GM12872 (cell line): ENCODE results near the gene FBN1.

Source experiments
- TF ChIP-seq, protein P1 (sequence below): IDR thresholded peaks from 3 replicates; pipeline ENCODE4 v1.5.1; 2011; ENCODE audit warnings: low read depth, mild to moderate bottlenecking, low read length, moderate library complexity; ENCODE audit not compliant: insufficient read depth

Gene FBN1

DNA sequence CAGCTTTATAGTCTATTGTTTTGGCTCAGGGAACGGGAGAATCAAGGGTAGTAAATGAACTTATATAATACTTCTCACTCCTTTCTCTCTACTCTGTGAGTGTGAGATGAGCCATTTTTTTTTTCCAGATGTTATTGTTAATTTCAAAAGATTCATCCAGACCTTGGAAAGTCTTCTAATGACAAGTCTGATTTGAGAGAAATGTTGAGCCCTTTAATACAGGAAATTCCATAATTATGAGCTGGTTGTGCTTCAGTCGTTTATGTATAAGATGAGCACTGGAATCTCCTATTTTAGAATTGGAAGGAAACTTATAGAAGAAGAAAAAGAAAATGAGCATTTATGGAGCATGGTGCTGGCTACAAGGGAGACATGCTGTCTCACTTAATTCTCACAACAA is 92.0 kb downstream of the FBN1 start:
- TF ChIP-seq, protein P1, sequence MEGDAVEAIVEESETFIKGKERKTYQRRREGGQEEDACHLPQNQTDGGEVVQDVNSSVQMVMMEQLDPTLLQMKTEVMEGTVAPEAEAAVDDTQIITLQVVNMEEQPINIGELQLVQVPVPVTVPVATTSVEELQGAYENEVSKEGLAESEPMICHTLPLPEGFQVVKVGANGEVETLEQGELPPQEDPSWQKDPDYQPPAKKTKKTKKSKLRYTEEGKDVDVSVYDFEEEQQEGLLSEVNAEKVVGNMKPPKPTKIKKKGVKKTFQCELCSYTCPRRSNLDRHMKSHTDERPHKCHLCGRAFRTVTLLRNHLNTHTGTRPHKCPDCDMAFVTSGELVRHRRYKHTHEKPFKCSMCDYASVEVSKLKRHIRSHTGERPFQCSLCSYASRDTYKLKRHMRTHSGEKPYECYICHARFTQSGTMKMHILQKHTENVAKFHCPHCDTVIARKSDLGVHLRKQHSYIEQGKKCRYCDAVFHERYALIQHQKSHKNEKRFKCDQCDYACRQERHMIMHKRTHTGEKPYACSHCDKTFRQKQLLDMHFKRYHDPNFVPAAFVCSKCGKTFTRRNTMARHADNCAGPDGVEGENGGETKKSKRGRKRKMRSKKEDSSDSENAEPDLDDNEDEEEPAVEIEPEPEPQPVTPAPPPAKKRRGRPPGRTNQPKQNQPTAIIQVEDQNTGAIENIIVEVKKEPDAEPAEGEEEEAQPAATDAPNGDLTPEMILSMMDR = no peak

DNA sequence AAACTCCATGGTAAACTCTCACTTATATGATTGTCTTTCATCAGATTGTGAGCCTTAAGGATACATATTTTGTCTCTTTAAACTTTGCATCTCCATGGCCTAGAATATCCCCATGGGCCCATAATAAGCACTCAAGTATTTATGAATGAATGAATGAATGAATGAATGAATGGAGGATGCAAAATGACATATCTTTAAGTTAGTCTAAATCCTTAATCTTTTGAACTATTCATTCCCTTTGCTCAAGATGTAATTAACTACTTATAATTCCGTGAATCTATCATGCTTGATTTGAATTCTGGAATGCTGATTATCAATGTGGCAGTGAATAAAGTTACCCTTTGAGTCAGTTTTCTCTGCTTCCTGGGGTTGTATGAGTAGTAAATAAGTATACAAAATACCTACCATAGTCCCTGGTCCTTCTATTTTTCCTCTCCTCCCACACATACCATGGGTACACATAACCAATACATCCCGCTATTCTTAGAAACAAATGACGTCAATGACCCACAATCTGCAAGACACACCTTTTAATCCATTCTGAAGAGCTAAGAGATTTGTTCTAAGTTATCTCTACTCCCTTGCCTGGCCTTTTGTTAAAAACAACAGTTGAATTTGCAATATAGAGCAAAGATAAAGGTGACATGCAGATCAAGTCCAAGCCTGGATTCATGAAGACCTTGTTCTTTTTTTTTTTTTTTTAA is 94.5 kb downstream of the FBN1 start:
- TF ChIP-seq, protein P1 = no peak

DNA sequence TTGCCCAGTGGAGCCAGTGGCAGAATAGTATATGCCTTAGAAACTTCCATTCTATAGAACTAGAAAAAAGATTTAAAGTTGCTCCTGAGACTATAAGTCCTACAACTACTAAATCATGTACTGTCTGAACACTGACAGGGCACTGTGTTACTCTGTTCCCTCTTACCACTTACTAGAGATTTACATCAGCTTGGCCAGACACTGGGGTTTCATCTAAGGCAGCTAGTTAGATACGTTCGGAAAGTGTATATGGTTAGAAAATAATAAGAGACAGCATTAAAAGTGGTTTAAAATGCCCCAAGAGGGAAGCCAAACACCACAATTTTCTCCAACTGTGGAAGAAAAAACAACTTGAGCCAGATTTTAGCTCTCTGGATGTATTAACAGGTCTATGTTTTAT is 97.1 kb downstream of the FBN1 start:
- TF ChIP-seq, protein P1 = no peak

DNA sequence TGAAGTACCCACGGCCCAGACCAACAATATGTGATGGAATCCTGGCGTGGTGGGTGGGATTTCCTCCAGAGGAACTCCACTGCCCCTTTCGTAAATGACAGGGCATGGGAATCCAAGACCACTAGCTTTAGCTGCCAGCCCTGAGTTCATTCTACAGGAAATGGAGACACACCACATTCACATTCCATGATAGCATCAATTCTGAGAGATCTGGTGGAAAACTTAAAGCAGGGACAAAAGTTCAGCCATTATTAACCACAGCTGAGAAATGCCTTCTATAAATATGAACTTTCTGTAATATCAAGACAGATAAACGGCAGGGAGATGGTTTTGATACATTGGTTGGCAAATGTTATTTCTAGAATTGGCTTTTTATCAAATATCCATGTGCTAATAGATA is 98.2 kb downstream of the FBN1 start:
- TF ChIP-seq, protein P1 = no peak

- TF ChIP-seq, protein P1 = no peak
These were observed 99.2 kb downstream of the FBN1 start for GRCh38 chr15:48546296-48546695.

DNA sequence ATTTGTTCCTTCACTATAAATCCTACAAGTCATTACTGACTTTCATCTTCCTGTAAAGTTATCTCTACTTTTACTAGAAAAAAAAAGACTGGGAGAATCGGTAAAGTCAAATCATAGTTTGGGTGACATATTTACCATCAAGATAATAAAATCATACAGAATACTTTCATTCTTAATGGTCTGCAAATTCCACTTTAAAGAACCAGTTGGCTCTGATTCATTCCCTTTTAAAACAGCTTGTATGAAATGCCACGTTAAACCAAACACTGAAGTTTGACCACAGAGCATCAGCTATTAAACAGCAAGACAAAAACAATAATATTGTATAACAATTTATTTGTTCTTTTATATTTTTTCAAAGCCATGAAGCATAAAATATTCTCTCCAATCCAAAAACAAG is 100.7 kb downstream of the FBN1 start:
- TF ChIP-seq, protein P1 = no peak

DNA sequence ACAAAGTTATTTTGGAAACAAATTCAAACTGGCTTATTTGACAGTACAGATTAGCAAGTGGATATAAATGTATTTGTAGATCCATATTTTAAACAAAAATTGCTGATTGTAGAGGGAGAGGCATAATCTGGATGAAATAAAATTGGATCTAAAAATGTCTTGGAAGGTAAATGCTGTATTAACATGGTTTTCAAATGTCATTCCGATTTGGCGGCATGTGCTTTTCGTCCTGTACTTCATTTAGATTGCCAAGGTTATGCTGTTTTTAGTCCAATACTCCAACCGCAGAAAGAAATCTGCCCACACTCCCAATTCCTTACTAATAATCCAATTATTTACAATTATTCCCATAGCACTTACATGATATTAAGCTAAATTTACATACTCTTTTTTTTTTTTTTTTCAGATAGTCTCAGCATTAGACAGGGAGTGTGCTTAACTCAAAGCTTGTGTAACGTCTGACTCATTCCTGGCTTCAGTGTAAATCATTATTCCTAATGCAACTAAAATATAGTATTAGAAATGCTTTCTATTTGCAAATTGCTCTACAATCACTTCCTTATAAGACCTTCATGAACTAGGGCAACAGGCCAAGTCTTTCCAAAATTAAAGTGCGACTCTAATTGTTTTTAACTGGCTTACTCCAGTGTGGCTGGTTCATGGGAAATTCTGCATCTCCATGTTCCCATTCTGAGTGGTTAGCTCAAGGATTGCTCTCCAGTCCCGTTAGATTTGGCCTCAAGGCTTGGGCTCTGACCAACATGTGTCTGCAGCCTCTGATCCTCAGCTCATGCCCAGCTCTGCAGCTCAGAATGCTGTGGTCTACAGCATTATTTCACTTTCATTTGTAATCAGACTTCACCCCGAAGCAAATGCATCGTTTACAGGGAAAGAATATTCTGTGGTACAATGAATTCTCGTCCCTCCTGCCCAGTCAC is 103.9 kb downstream of the FBN1 start:
- TF ChIP-seq, protein P1 = no peak
